K562 (cell line): Measurements from ENCODE around the gene RECQL5. TPM values are rescaled to one million over a fixed set of nuclear protein-coding genes. Genes with fewer than 3 reads are reported as not detected.

Experiments used
- ATAC-seq: fragments of 200-7000 bp; cut with Tn5 transposase; 3 replicates; pipeline ENCODE4 v1.9.1; 2020; ENCODE audit warnings: moderate library complexity
- BruUV-seq: library from RNA; stranded (reverse); fragments of 400-500 nt; replicated peaks from 2 replicates; lab custom pipeline; 2021; lab: Mats Ljungman, UMichigan
- CTCF ChIA-PET: fragments of 300-600 bp; formaldehyde crosslinking; extraction: SDS; loops from one replicate; lab custom pipeline; 2021; ENCODE audit warnings: low intra/inter-chr PET ratio; lab: Yijun Ruan, JAX
- POLR2A ChIA-PET: fragments of 300-600, 350-650 bp; sonication (Branson Sonifier 250); formaldehyde crosslinking; extraction: SDS; loops from one replicate; lab custom pipeline; 2021; ENCODE audit warnings: antibody characterized with exemption, inconsistent platforms; lab: Yijun Ruan, JAX
- DNase-seq, 4 experiments: peaks; one replicate each; pipeline versions ENCODE4 v3.0.0 to v3.0.0-alpha.2; 2011 to 2018; ENCODE audit warnings: low spot score in 3 of 4, mixed read lengths in 3 of 4; ENCODE audit errors: extremely low read depth in 1 of 4
- FAIRE-seq: peaks from 2 replicates; lab custom pipeline; 2011; peaks lifted over from hg19 to GRCh38; lab: Jason Lieb, UNC
- H2AFZ ChIP-seq: 2 replicates; pipeline ENCODE4 v1.6.0; 2011; ENCODE audit warnings: low read depth, low read length, control low read depth, inconsistent platforms
- H3K27ac ChIP-seq: fragments of 200-600 bp; 3 replicates; pipeline ENCODE4 v1.8.0; 2011; ENCODE audit warnings: low read depth, mild to moderate bottlenecking, control low read depth, inconsistent platforms, low read length, moderate library complexity, mixed read lengths; ENCODE audit errors: extremely low read depth
- H3K27me3 ChIP-seq, 2 experiments: fragments of 300-600 bp in 1 of 2; 2 replicates in 1 of 2; 3 replicates in 1 of 2; pipeline versions ENCODE4 v1.6.0 to v1.8.0; 2011; ENCODE audit warnings: inconsistent platforms in 2 of 2, low read length in 2 of 2, mild to moderate bottlenecking in 1 of 2, mixed read lengths in 1 of 2, moderate library complexity in 1 of 2; ENCODE audit not compliant: control insufficient read depth in 2 of 2, insufficient read depth in 2 of 2
- H3K36me3 ChIP-seq: fragments of 300-600 bp; 3 replicates; pipeline ENCODE4 v1.8.0; 2011; ENCODE audit warnings: mild to moderate bottlenecking, low read length, inconsistent platforms; ENCODE audit not compliant: control insufficient read depth, insufficient read depth
- H3K4me1 ChIP-seq, 2 experiments: fragments of 200-600 bp in 1 of 2; replicated peaks in 1 of 2; 2 replicates in 1 of 2; 3 replicates in 1 of 2; pipeline versions ENCODE4 v1.5.1 to v1.8.0; 2011; ENCODE audit warnings: inconsistent platforms in 2 of 2, low read length in 2 of 2, mild to moderate bottlenecking in 1 of 2, mixed read lengths in 1 of 2, moderate library complexity in 1 of 2; ENCODE audit not compliant: control insufficient read depth in 2 of 2, insufficient read depth in 2 of 2
- H3K4me2 ChIP-seq: 2 replicates; pipeline ENCODE4 v1.6.1; 2011; ENCODE audit warnings: low read length, control low read depth, inconsistent platforms, mixed read lengths; ENCODE audit not compliant: insufficient read depth
- H3K4me3 ChIP-seq: fragments of 200-600 bp; sonication (generic), shearing (Covaris generic); 2 replicates; pipeline ENCODE4 v1.5.1; 2016; ENCODE audit warnings: control low read depth, inconsistent platforms
- H3K79me2 ChIP-seq: fragments of 200-600 bp; 3 replicates; pipeline ENCODE4 v1.8.0; 2011; ENCODE audit warnings: low read length, inconsistent platforms; ENCODE audit not compliant: control insufficient read depth, insufficient read depth
- H3K9ac ChIP-seq, 2 experiments: 2 replicates each; pipeline versions ENCODE4 v1.6.0 to v1.6.1; 2011; ENCODE audit warnings: low read depth in 2 of 2, low read length in 2 of 2, control low read depth in 1 of 2, inconsistent platforms in 1 of 2, mild to moderate bottlenecking in 1 of 2, mixed read lengths in 1 of 2; ENCODE audit not compliant: insufficient read depth in 1 of 2
- H3K9me1 ChIP-seq: one replicate; pipeline ENCODE4 v1.6.0; 2011; ENCODE audit warnings: inconsistent platforms, mild to moderate bottlenecking, low read length, moderate library complexity; ENCODE audit not compliant: control insufficient read depth, insufficient read depth
- H3K9me3 ChIP-seq: replicated peaks from 2 replicates; pipeline ENCODE4 v1.5.1; 2011; ENCODE audit warnings: low read depth, low read length, inconsistent platforms; ENCODE audit not compliant: control insufficient read depth, insufficient read depth
- H4K20me1 ChIP-seq: replicated peaks from 2 replicates; pipeline ENCODE4 v1.6.1; 2011; ENCODE audit warnings: low read length, inconsistent platforms, mixed read lengths; ENCODE audit not compliant: control insufficient read depth, insufficient read depth
- ARID3B ChIP-seq: fragments of 250-450 bp; sonication (Bioruptor Pico); IDR thresholded peaks from 2 replicates; pipeline ENCODE4 v1.4.0; 2020; ENCODE audit warnings: borderline replicate concordance
- KAT8 ChIP-seq: fragments of 450-650 bp; IDR thresholded peaks from 2 replicates; pipeline ENCODE4 v1.6.1; 2016; ENCODE audit warnings: low read depth, mild to moderate bottlenecking
- MXI1 ChIP-seq: IDR thresholded peaks from 2 replicates; pipeline ENCODE4 v1.6.1; 2011; ENCODE audit warnings: low read depth, mild to moderate bottlenecking, improper control_type of control experiment, low read length
- NFE2 ChIP-seq: IDR thresholded peaks from 2 replicates; pipeline ENCODE4 v1.6.1; 2014; ENCODE audit warnings: antibody characterized with exemption, low read depth
- PCBP2 ChIP-seq: fragments of 200-400 bp; formaldehyde crosslinking; IDR thresholded peaks from 2 replicates; pipeline ENCODE4 v1.6.1; 2018; ENCODE audit warnings: low read length, low read depth, mild to moderate bottlenecking, moderate library complexity; ENCODE audit not compliant: poor library complexity, severe bottlenecking
- SAP30 ChIP-seq: fragments of 200-600 bp; sonication (generic); IDR thresholded peaks from 2 replicates; pipeline ENCODE4 v1.6.1; 2012; ENCODE audit warnings: borderline replicate concordance, low read depth, mild to moderate bottlenecking, moderate library complexity, low read length, control low read depth, inconsistent platforms; ENCODE audit not compliant: insufficient read depth, poor library complexity, severe bottlenecking
- SMARCB1 ChIP-seq: IDR thresholded peaks from 2 replicates; pipeline ENCODE4 v1.6.1; 2011; ENCODE audit warnings: improper control_type of control experiment, low read depth; ENCODE audit not compliant: insufficient read length
- TCF15 ChIP-seq: fragments of 250-450 bp; sonication (Bioruptor Pico); IDR thresholded peaks from 2 replicates; pipeline ENCODE4 v1.8.0; 2022; ENCODE audit warnings: moderate library complexity, mild to moderate bottlenecking, inconsistent platforms
- TCF7 ChIP-seq: sonication (generic); IDR thresholded peaks from 2 replicates; pipeline ENCODE4 v1.6.1; 2016; ENCODE audit warnings: antibody characterized with exemption, borderline replicate concordance
- TSC22D4 ChIP-seq: fragments of 450-650 bp; IDR thresholded peaks from 2 replicates; pipeline ENCODE4 v1.6.1; 2016; ENCODE audit warnings: missing genetic modification characterization, missing biosample characterization, control low read depth
- ZBTB5 ChIP-seq: fragments of 450-650 bp; IDR thresholded peaks from 2 replicates; pipeline ENCODE4 v1.6.1; 2017; ENCODE audit warnings: antibody characterized with exemption
- ZFP30 ChIP-seq: fragments of 250-450 bp; sonication (Bioruptor Pico); IDR thresholded peaks from 2 replicates; pipeline ENCODE4 v1.8.0; 2022; ENCODE audit warnings: moderate library complexity, mild to moderate bottlenecking, inconsistent platforms, borderline replicate concordance
- ZNF217 ChIP-seq: sonication (generic); formaldehyde crosslinking; IDR thresholded peaks from 2 replicates; pipeline ENCODE4 v1.8.0; 2022; ENCODE audit warnings: mild to moderate bottlenecking, missing genetic modification reagents
- ZNF511 ChIP-seq: sonication (generic); formaldehyde crosslinking; IDR thresholded peaks from 2 replicates; pipeline ENCODE4 v1.8.0; 2022; ENCODE audit warnings: mild to moderate bottlenecking, missing genetic modification reagents
- WGBS: fragments of 100-300 bp; shearing (Covaris generic); methylation state at CpG from one replicate; pipeline ENCODE4 v1.1.6; 2016; ENCODE audit warnings: low coverage, mixed read lengths; ENCODE audit not compliant: insufficient coverage; ENCODE audit errors: missing lambda C conversion rate; 5-methylcytosine and 5-hydroxymethylcytosine counted together
- in situ Hi-C: fragments of 300-500 bp; cut with MboI; formaldehyde crosslinking; loops from 4 replicates; pipeline ENCODE4 v1.15.0; 2018; ENCODE audit warnings: inconsistent platforms, mixed read lengths
- intact Hi-C: fragments of 100-400 bp; cut with micrococcal nuclease; formaldehyde crosslinking; loops from 2 replicates; pipeline ENCODE4 v1.14.2; 2022
- polyA plus RNA-seq, 8 experiments: library from polyadenylated mRNA; depleted of rRNA in 4 of 8; stranded (reverse) in 5 of 8; unstranded in 3 of 8; fragments of >200 nt; fragmentation: Nextera tagmentation in 2 of 8; fragmentation: Illumina TruSeq in 1 of 8; extraction: Ambion mirVana in 2 of 8; extraction: Trizol in 1 of 8; gene quantifications; 2 replicates each; pipeline versions ENCODE4 v1.2.1 to v1.2.3, GENCODE V29; 2011 to 2014; ENCODE audit warnings: inconsistent platforms in 1 of 8, missing spikeins in 1 of 8
- total RNA-seq, 7 experiments: library from RNA; depleted of rRNA in 6 of 7; stranded (reverse); fragments of >200 nt in 6 of 7; fragmentation: Illumina TruSeq in 2 of 7; extraction: Trizol in 2 of 7; gene quantifications; 2 replicates each; pipeline versions ENCODE4 v1.2.1 to v1.2.3, GENCODE V29; 2011 to 2021; ENCODE audit warnings: low replicate concordance in 1 of 7

The RECQL5 gene
- total and polyA plus RNA-seq, 9 of the 15 experiments (the other 6 are each of a cell fraction or from before 2014, with no cell fraction given) = 4.1 to 34.8 (median 16.4) TPM

GRCh38 chr17:75591722-75592302 is 75.1 kb downstream of the RECQL5 start:
- FAIRE-seq (no peak), DNase-seq (no peak), ATAC-seq (no peak)
- no peak overlapping the region; a peak in 1 of 4 replicates for H3K9ac ChIP-seq
- H3K27me3 ChIP-seq = peaks cover 4 to 24% of the 10 kb centered on the region in 2 experiments; a peak in 4 of 5 replicates
- H3K4me1 ChIP-seq = peaks cover 6 to 53% of the 10 kb centered on the region in 2 experiments; a peak in 3 of 5 replicates
- H3K79me2 ChIP-seq = no peaks in the 10 kb centered on the region
- 30% methylated on average over 7 of the region's 7 CpGs for WGBS
- CTCF ChIA-PET = interaction anchor here (0.5 kb wide), 1 partner anchor 178 kb away, joined by 3 read pairs; no protein-coding TSS in a partner anchor
- no peaks in the 10 kb centered on the region for H3K36me3 ChIP-seq
- H2AFZ ChIP-seq = no peak overlapping the region
- no peaks in the 10 kb centered on the region for H3K9me3 ChIP-seq
- H3K4me2 ChIP-seq = no peak overlapping the region
- no peak for TF ChIP-seq ZNF511 (CRISPR knock-in tag)
- no peak for TF ChIP-seq ZNF217 (CRISPR knock-in tag)
- no peak for TF ChIP-seq ZFP30 (CRISPR knock-in tag)
- no peak for TF ChIP-seq PCBP2
- no peak for TF ChIP-seq ZBTB5
- TF ChIP-seq TCF7 = no peak
- no peak for TF ChIP-seq KAT8
- no peak for TF ChIP-seq SAP30
- TF ChIP-seq TSC22D4 (tag) = no peak
- no peak for TF ChIP-seq TCF15 (CRISPR knock-in tag)
- no peak for TF ChIP-seq SMARCB1
- TF ChIP-seq ARID3B (CRISPR knock-in tag) = no peak
- TF ChIP-seq MXI1 = no peak
- no peak for TF ChIP-seq NFE2
- no peaks in the 10 kb centered on the region for H4K20me1 ChIP-seq
- no peak overlapping the region for H3K4me3 ChIP-seq
- no peaks in the 10 kb centered on the region for H3K9me1 ChIP-seq
- POLR2A ChIA-PET = interaction anchor here (0.7 kb wide), 1 partner anchor 11 kb away, joined by 4 read pairs; no protein-coding TSS in a partner anchor
- no TSS peak for BruUV-seq
- in situ Hi-C loops = no loop called here
- intact Hi-C loops = no loop called here
- no peak overlapping the region for H3K27ac ChIP-seq
